Peyer's patch (tissue), 4 donors: ENCODE results near the gene HSFX3. TPM values are rescaled to one million over a fixed set of nuclear protein-coding genes. Genes with fewer than 3 reads are reported as not detected.
"Not testable (repeated sequence)": the region's sequence is repeated elsewhere in the genome, so short reads cannot be mapped to it uniquely, and the experiment has no call there.

Experiments used
- DNase-seq, 3 donors: peaks; one replicate each; pipeline ENCODE4 v3.0.0-alpha.2; 2017 to 2019
- H3K27ac ChIP-seq, 4 donors: fragments of 200-600 bp; sonication (generic); one replicate each; pipeline ENCODE4 v1.5.1; 2016 to 2019
- H3K27me3 ChIP-seq, 2 donors: fragments of 200-600 bp; sonication (generic); one replicate each; pipeline ENCODE4 v1.5.1; 2019
- H3K36me3 ChIP-seq, 3 donors: fragments of 200-600 bp; sonication (generic); one replicate each; pipeline ENCODE4 v1.5.1; 2016 to 2019
- H3K4me1 ChIP-seq, 4 donors: fragments of 200-600 bp; sonication (generic); one replicate each; pipeline ENCODE4 v1.5.1; 2016 to 2019
- H3K4me3 ChIP-seq, 4 donors: fragments of 200-600 bp; sonication (generic); 1 replicate in 3 of 4; 2 replicates in 1 of 4; pipeline ENCODE4 v1.5.1; 2016 to 2019; ENCODE audit warnings: mild to moderate bottlenecking in 1 of 4
- H3K9me3 ChIP-seq, 4 donors: fragments of 200-600 bp; sonication (generic); one replicate each; pipeline ENCODE4 v1.5.1; 2016 to 2019; ENCODE audit warnings: mild to moderate bottlenecking in 1 of 4
- CTCF ChIP-seq, 6 experiments: fragments of 450-650 bp in 4 of 6; fragments of 200-600 bp in 2 of 6; sonication (generic) in 1 of 6; IDR thresholded peaks; one replicate each; pipeline ENCODE4 v1.5.1; 2017 to 2019; ENCODE audit warnings: antibody characterized with exemption in 6 of 6, mild to moderate bottlenecking in 3 of 6, moderate library complexity in 1 of 6
- POLR2A ChIP-seq, 2 donors: fragments of 450-650 bp; IDR thresholded peaks; one replicate each; pipeline ENCODE4 v1.5.1; 2017; ENCODE audit warnings: antibody characterized with exemption in 2 of 2, mild to moderate bottlenecking in 2 of 2, moderate library complexity in 2 of 2
- total RNA-seq, 4 donors: library from RNA; depleted of rRNA; stranded (reverse); fragments of >200 nt; gene quantifications; one replicate each; pipeline ENCODE4 v1.1.0, GENCODE V29; 2016

HSFX3 gene
- total RNA-seq, 4 donors from 2014 or later = not detected

DNA sequence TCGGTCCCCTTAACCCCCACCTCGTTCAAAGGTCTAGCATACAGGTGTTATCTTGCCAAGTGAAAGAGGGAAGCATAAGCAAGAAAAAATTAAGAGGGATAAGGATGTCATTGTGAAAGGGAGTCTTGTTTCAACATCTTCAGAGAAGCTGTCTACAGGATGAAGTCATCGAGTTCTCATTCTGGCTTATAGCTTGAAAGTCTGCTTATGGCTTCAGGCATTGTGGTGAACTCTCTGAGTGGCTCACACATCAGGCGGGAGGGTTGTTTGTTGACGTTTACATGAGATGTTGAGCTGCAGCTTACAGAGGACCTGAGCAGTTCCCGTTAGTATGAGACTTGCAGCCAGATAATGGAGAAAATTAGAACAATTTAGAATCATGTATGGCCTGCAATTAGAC, 20.9 kb upstream of the HSFX3 start:
- TF ChIP-seq CTCF (IDR thresholded peaks at IDR 0.05) (no peak), POLR2A (IDR thresholded peaks at IDR 0.05) (no peak)
- no peak overlapping the region for H3K4me3 ChIP-seq
- no peak for DNase-seq
- H3K36me3 ChIP-seq = no peaks in the 10 kb centered on the region
- no peaks in the 10 kb centered on the region for H3K9me3 ChIP-seq
- H3K27me3 ChIP-seq = no peaks in the 10 kb centered on the region
- no peaks in the 10 kb centered on the region for H3K4me1 ChIP-seq
- H3K27ac ChIP-seq = no peak overlapping the region

DNA sequence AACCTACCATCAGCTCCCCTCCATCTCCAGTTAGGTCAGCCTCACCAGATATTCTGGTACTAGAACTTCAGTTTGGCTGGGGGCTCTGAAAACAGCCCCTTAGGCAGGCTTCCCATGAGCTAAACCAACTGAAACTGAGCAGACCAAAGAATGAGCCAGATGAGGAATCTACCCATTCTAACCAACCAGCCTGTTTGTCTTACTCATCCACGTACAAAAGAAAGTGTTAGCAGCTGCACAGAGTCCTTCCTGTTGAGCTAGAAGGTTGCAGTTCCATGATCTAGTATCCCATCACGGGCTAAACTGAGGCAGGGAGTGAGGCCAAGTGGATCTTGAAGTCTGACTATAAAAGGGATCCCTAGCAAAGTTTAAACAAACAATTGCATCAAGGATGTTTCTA, 20.0 kb upstream of the HSFX3 start:
- no peak overlapping the region for H3K27ac ChIP-seq
- no peak overlapping the region for H3K4me3 ChIP-seq
- DNase-seq = no peak
- H3K36me3 ChIP-seq = no peaks in the 10 kb centered on the region
- no peaks in the 10 kb centered on the region for H3K4me1 ChIP-seq
- no peaks in the 10 kb centered on the region for H3K27me3 ChIP-seq
- TF ChIP-seq POLR2A (IDR thresholded peaks at IDR 0.05) (no peak), CTCF (IDR thresholded peaks at IDR 0.05) (no peak)
- no peaks in the 10 kb centered on the region for H3K9me3 ChIP-seq

- no peaks in the 10 kb centered on the region for H3K36me3 ChIP-seq
- no peak overlapping the region for H3K4me3 ChIP-seq
- TF ChIP-seq CTCF (IDR thresholded peaks at IDR 0.05) = no peak
- TF ChIP-seq POLR2A (IDR thresholded peaks at IDR 0.05) = no peak
- DNase-seq = no peak
- H3K4me1 ChIP-seq = no peaks in the 10 kb centered on the region
- H3K9me3 ChIP-seq = no peaks in the 10 kb centered on the region
- H3K27me3 ChIP-seq = no peaks in the 10 kb centered on the region
- no peak overlapping the region for H3K27ac ChIP-seq
Observed at GRCh38 chrX:149568701-149569296, 19.1 kb upstream of the HSFX3 start.

DNA sequence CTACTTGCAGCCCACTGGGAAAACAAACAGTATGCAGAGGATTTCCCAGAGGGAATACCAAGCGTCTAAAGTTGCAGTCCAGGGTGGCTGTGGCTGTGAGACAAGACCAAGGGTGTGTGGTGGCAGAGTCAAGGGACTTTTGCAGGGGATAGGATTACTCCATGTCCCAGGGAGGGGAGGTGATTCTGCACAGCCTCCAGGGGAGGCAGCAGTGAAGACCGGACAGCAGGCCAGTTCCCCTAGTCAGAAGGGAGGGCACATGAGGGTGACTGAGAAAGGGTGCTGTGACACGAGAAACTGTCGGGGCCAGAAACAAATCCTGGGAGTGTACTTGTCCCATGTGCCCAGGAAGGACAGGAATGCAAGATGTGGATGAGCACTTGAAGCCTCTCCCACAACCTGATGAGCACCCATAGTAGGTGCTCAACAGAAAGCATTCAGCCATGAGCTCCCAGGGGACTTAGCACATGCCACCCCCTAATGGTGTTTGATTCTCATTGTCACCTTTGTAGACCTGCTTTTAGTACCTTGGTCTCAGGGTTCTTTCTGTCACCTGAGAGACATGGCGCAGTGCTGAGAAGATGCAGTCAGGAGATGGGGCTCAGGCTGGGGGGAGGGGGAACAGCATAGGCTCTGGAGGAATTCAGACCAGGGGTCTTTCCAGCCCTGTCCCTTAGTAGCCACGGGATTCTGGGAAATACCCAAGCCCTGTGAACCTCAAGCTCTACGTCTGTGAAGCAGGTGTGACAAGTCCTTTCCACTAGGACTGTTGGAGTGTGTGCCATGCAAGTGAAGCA, 18.1 kb upstream of the HSFX3 start:
- Histone ChIP-seq H3K4me1 (no peaks in the 10 kb centered on the region), H3K4me3 (no peak overlapping the region), H3K9me3 (no peaks in the 10 kb centered on the region), H3K27ac (no peak overlapping the region), H3K36me3 (no peaks in the 10 kb centered on the region), H3K27me3 (no peaks in the 10 kb centered on the region)
- no peak for TF ChIP-seq POLR2A (IDR thresholded peaks at IDR 0.05)
- no peak for TF ChIP-seq CTCF (IDR thresholded peaks at IDR 0.05)
- no peak for DNase-seq

- H3K27me3 ChIP-seq = no peaks in the 10 kb centered on the region
- TF ChIP-seq CTCF (IDR thresholded peaks at IDR 0.05) (no peak), POLR2A (IDR thresholded peaks at IDR 0.05) (no peak)
- no peak overlapping the region for H3K4me3 ChIP-seq
- no peaks in the 10 kb centered on the region for H3K36me3 ChIP-seq
- no peaks in the 10 kb centered on the region for H3K9me3 ChIP-seq
- no peaks in the 10 kb centered on the region for H3K4me1 ChIP-seq
- no peak overlapping the region for H3K27ac ChIP-seq
- DNase-seq = no peak
Observed at GRCh38 chrX:149563359-149563758, 13.6 kb upstream of the HSFX3 start.

DNA sequence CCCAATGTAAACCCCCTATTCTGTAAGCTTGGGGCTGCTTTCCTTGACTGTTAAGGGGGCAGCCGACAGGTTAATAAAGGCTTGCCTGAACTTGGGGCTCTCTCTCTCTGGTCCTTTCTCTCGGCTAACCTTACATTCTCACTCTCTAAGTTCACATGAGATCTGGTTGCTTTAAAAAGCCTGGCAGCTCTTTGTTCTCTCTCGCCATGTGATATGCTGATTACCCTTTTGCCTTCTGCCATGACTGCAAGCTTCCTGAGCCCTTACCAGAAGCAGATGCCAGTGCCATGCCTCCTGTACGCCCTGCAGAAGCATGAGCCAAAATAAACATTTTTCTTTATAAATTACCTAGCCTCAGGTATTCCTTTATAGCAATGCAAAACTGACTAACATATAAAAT, 5.5 kb upstream of the HSFX3 start:
- H3K9me3 ChIP-seq, H3K36me3 ChIP-seq, H3K4me1 ChIP-seq, DNase-seq, H3K27me3 ChIP-seq, H3K27ac ChIP-seq, H3K4me3 ChIP-seq: not testable (repeated sequence)

DNA sequence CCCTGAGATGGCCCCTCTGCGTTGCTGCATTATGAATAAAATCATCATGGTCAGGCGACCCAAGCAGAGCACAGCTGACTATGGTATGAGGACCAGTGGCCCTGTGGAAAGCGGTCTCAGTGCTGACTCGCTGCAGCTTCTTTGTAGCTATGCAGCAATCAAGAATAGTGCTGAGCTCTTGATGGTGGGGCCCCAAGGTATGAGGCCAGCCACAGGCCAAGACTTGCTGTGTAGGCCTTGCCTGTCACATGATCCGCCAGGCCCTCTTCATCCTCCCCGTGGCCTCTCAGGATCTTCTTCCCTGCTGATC, 2.2 kb upstream of the HSFX3 start:
- not testable (repeated sequence) for H3K36me3 ChIP-seq, H3K27ac ChIP-seq, H3K9me3 ChIP-seq, H3K4me3 ChIP-seq, H3K27me3 ChIP-seq, DNase-seq, H3K4me1 ChIP-seq

DNA sequence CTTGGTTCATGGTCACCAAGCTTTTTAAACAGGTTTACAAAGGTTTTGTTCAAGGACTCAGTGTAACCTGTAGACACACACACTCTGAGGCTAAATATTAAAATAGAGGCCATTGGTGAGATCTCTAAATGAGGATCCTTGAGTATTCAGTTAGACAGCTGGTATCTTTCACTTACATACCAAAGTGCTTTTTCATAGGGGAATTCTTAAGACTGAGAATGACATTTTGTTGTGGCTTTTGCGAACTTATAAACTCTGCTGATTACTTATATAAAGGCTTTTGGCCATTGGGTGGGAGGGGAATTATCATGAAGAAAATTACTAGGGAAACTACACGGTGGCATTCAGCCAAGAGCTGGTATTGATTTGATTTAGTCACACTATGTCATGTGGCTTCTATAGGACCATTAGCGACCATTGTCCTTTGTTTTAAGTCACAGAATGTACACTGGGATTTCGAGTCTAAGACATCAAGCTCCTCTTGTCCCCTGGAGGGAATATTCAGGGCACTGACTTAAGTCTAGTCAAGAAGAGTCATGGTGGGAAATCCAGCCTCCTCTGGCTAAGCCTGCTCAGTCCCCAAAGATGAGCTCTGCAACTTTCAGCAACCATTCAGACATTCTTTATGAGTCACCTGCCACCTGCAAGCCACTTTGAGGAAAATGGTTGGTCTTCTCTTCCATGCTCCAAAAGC, 1.7 kb upstream of the HSFX3 start:
- not testable (repeated sequence) for DNase-seq, H3K4me3 ChIP-seq, H3K36me3 ChIP-seq

DNA sequence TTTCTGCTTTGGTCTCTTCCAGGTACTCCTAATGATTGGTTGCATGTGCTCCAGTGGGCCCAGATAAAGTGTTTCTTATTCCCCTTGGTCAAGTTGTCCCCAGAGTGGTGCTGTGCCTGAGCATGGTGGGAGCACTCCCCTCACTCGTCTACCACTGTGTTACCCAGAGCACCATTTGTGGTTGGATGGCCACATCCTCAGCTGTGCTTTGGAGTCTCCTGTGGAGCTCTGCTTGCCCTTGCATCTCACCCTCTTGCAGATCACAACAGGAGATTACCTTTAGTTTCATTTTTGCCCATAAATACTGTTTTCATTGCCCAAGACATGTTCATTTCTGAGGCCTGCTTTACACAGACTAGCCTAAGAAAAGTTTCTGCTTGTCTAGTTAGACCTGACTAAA, 730 bp upstream of the HSFX3 start:
- H3K9me3 ChIP-seq, DNase-seq, H3K4me3 ChIP-seq, H3K27ac ChIP-seq, H3K36me3 ChIP-seq, H3K4me1 ChIP-seq, H3K27me3 ChIP-seq: not testable (repeated sequence)

More for the DNA sequence above, 1.7 kb upstream of the HSFX3 start:
- not testable (repeated sequence) for H3K27ac ChIP-seq, H3K9me3 ChIP-seq, H3K27me3 ChIP-seq, H3K4me1 ChIP-seq
